ENCODE measurements around the gene SLC6A8. TPM values are rescaled to one million over a fixed set of nuclear protein-coding genes. Genes with fewer than 3 reads are reported as not detected.
A peak's percentile ranks its signal among the peaks of the same experiment; 100 is the strongest.

The SLC6A8 gene
- total and polyA plus RNA-seq, 11 donors: 113 to 241 (median 179) TPM

DNA sequence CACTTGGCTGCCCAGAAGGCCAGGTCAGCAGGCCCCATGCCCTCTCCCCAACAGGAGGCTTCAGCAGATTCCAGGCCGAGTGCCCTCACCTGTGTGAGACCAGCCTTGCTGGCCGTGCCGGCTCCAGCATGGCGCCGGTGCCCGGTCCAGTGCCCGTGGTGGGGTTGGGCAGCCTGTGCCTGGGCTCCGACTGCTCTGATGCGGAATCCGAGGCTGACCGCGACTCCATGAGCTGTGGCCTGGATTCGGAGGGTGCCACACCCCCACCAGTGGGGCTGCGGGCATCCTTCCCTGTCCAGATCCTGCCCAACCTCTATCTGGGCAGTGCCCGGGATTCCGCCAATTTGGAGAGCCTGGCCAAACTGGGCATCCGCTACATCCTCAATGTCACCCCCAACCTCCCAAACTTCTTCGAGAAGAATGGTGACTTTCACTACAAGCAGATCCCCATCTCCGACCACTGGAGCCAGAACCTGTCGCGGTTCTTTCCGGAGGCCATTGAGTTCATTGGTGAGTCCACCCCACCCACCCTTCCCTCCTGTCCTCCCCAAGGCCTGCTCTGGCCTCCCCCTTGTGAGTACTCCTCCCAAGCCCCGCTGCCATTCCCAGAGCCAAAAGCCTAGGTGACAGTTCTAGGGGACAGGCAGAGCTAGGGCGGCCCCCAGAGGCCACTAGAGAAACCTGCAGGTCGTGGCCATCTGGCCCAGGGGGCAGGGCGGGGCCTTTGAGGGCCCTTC lies 38.4 kb upstream of the SLC6A8 start:
- peak in 2 of 5 donors; percentile 39 to 50 for DNase-seq
- H3K4me1 ChIP-seq: peaks cover 0 to 19% (median 0%) of the 10 kb centered on the region in 12 donors
- TF ChIP-seq POLR2A (IDR thresholded peaks at IDR 0.05): no peak
- TF ChIP-seq, protein P1, sequence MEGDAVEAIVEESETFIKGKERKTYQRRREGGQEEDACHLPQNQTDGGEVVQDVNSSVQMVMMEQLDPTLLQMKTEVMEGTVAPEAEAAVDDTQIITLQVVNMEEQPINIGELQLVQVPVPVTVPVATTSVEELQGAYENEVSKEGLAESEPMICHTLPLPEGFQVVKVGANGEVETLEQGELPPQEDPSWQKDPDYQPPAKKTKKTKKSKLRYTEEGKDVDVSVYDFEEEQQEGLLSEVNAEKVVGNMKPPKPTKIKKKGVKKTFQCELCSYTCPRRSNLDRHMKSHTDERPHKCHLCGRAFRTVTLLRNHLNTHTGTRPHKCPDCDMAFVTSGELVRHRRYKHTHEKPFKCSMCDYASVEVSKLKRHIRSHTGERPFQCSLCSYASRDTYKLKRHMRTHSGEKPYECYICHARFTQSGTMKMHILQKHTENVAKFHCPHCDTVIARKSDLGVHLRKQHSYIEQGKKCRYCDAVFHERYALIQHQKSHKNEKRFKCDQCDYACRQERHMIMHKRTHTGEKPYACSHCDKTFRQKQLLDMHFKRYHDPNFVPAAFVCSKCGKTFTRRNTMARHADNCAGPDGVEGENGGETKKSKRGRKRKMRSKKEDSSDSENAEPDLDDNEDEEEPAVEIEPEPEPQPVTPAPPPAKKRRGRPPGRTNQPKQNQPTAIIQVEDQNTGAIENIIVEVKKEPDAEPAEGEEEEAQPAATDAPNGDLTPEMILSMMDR (IDR thresholded peaks at IDR 0.05): peak in 10 of 12 donors; percentile 20 to 46 (median 29)
- no peak overlapping the region for H3K27ac ChIP-seq
- H3K9me3 ChIP-seq: peaks cover 0 to 14% (median 0%) of the 10 kb centered on the region in 12 donors
- peak in 3 of 4 donors; percentile 43 to 70 (median 48) for ATAC-seq
- no peak overlapping the region for H3K4me3 ChIP-seq
- 73 to 79% (median 77%) methylated on average over 15 to 26 of the region's 26 CpGs for WGBS, 4 donors
- no peaks in the 10 kb centered on the region for H3K36me3 ChIP-seq
- peaks cover 0 to 52% (median 23%) of the 10 kb centered on the region in 9 donors for H3K27me3 ChIP-seq
- intact Hi-C loops (cut with DNase I): loop anchor here in 5 of 10 donors (5.0 kb wide), 3 partner anchors 37 to 97 kb away; no protein-coding TSS in a partner anchor

DNA sequence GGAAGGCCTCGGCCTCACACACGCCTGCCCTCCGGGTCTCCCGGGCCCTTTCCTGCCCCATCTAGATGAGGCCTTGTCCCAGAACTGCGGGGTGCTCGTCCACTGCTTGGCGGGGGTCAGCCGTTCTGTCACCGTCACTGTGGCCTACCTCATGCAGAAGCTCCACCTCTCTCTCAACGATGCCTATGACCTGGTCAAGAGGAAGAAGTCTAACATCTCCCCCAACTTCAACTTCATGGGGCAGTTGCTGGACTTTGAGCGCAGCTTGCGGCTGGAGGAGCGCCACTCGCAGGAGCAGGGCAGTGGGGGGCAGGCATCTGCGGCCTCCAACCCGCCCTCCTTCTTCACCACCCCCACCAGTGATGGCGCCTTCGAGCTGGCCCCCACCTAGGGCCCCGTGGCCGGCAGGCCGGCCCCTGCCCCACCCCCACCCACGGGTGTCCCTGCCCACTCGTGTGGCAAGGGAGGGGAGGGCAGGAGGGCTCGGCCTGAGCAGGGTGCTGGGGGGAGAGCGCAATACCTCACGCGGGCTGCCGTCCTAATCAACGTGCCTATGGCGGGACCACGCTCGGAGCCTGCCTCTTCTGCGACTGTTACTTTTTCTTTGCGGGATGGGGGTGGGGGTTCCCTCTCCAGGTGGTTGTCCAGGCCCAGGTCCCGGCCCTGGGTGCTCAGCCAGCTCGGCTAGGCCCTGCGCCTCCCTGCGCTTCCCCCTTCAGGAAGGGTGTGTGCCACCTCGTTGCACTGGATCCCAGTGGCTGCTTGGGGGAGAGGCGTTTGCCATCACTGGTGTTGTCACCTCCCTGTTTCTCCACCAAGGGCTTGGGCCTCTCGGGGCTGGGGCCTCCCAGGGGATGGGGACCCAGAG lies 37.6 kb upstream of the SLC6A8 start:
- 68 to 83% (median 76%) methylated on average over 36 to 40 of the region's 41 CpGs for WGBS, 4 donors
- ATAC-seq: no peak
- H3K27me3 ChIP-seq: peaks cover 0 to 49% (median 23%) of the 10 kb centered on the region in 9 donors

DNA sequence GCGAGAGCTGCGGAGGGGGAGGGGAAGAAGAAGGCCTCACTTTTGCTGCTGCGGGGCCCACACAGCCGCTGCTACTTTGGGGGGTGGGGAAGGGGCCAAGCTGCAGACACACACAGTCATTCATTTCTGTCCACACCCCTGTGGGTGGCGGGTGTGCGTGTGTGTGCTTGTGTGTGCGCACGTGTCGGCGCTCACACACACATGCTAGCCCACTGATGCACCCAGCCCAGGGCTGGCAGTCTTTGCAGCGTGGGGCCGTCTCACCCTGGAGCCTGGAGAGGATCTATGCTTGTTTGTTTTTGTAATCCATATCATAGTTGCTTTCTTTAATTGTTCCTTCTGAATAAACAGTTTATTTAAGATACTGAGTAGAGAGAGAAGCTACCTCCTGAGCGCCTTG lies 36.8 kb upstream of the SLC6A8 start:
- WGBS, 4 donors: 84 to 95% (median 93%) methylated on average over 13 of the region's 13 CpGs
- Histone ChIP-seq H3K27me3 (peaks cover 0 to 41% (median 23%) of the 10 kb centered on the region in 9 donors), H3K36me3 (no peaks in the 10 kb centered on the region), H3K4me3 (no peak overlapping the region), H3K27ac (no peak overlapping the region), H3K4me1 (peaks cover 0 to 16% (median 0%) of the 10 kb centered on the region in 12 donors), H3K9me3 (peaks cover 0 to 14% (median 0%) of the 10 kb centered on the region in 12 donors)
- DNase-seq: peak in 2 of 5 donors; percentile 0 to 6
- no peak for ATAC-seq
- intact Hi-C loops (cut with DNase I): loop anchor here in 1 of 10 donors (5.0 kb wide), 1 partner anchor 99 kb away; no protein-coding TSS in a partner anchor
- TF ChIP-seq, protein P1 (IDR thresholded peaks at IDR 0.05): no peak
- no peak for TF ChIP-seq POLR2A (IDR thresholded peaks at IDR 0.05)

More for the DNA sequence above, 37.6 kb upstream of the SLC6A8 start:
- Histone ChIP-seq H3K27ac (no peak overlapping the region), H3K4me1 (peaks cover 0 to 16% (median 0%) of the 10 kb centered on the region in 12 donors), H3K36me3 (no peaks in the 10 kb centered on the region), H3K9me3 (peaks cover 0 to 14% (median 0%) of the 10 kb centered on the region in 12 donors), H3K4me3 (no peak overlapping the region)
- DNase-seq: peak in 2 of 5 donors; percentile 15 to 30
- TF ChIP-seq, protein P1 (IDR thresholded peaks at IDR 0.05): peak in 1 of 12 donors; percentile 1
- TF ChIP-seq POLR2A (IDR thresholded peaks at IDR 0.05): no peak
- intact Hi-C loops (cut with DNase I): loop anchor here in 5 of 10 donors (5.0 kb wide), 3 partner anchors 38 to 98 kb away; no protein-coding TSS in a partner anchor

All from heart left ventricle (tissue), 16 donors.